Testis (tissue), 3 donors: ENCODE measurements around the gene SEPHS1. TPM values are rescaled to one million over a fixed set of nuclear protein-coding genes. Genes with fewer than 3 reads are reported as not detected.

ENCODE experiments used
- DNase-seq: peaks from one replicate; pipeline ENCODE4 v3.0.0-alpha.2; 2019
- H3K27ac ChIP-seq, 2 donors: fragments of 200-600 bp; sonication (generic); one replicate each; pipeline ENCODE4 v1.5.1; 2019
- H3K27me3 ChIP-seq: fragments of 200-600 bp; sonication (generic); one replicate; pipeline ENCODE4 v1.5.1; 2019
- H3K36me3 ChIP-seq: fragments of 200-600 bp; sonication (generic); one replicate; pipeline ENCODE4 v1.5.1; 2017; ENCODE audit warnings: low read depth; ENCODE audit errors: missing control alignments
- H3K4me1 ChIP-seq: fragments of 200-600 bp; sonication (generic); one replicate; pipeline ENCODE4 v1.5.1; 2019
- H3K4me3 ChIP-seq, 2 donors: fragments of 200-600 bp; sonication (generic); one replicate each; pipeline ENCODE4 v1.5.1; 2017 to 2019
- H3K9me3 ChIP-seq: fragments of 200-600 bp; sonication (generic); one replicate; pipeline ENCODE4 v1.5.1; 2017
- POLR2A ChIP-seq: fragments of 450-650 bp; IDR thresholded peaks from one replicate; pipeline ENCODE4 v1.6.1; 2017; ENCODE audit warnings: antibody characterized with exemption, mild to moderate bottlenecking, moderate library complexity
- WGBS, 2 donors: methylation state at CpG; one replicate each; pipeline ENCODE4 v1.1.5; 2018; 5-methylcytosine and 5-hydroxymethylcytosine counted together
- intact Hi-C: fragments of 100-400 bp; cut with DNase I; formaldehyde crosslinking; loops from one replicate; pipeline ENCODE4 v1.15.1; 2023; ENCODE audit warnings: low total_unique reads
- polyA plus RNA-seq: library from polyadenylated mRNA; stranded (reverse); fragments of 350-450 nt; fragmentation: Illumina TruSeq; extraction: RNeasy Lipid Tissue Mini Kit (QIAGEN cat#74804); gene quantifications from one replicate; pipeline ENCODE4 v1.2.3, GENCODE V29; 2014; ENCODE audit warnings: low read depth, low replicate concordance; ENCODE audit not compliant: insufficient read depth
- total RNA-seq, 2 donors: library from RNA; depleted of rRNA; stranded (reverse); fragments of >200 nt; gene quantifications; one replicate each; pipeline ENCODE4 v1.2.3, GENCODE V29; 2016
- TF ChIP-seq, protein P1 (sequence below), 3 experiments: fragments of 450-650 bp in 2 of 3; fragments of 200-600 bp in 1 of 3; sonication (generic) in 1 of 3; IDR thresholded peaks; one replicate each; pipeline ENCODE4 v1.5.1; 2016 to 2019; ENCODE audit warnings: antibody characterized with exemption in 3 of 3, mild to moderate bottlenecking in 2 of 3, moderate library complexity in 1 of 3

Gene SEPHS1
- total and polyA plus RNA-seq, 3 donors from 2014 or later, result 31.1 to 48.3 (median 41.7) TPM

DNA sequence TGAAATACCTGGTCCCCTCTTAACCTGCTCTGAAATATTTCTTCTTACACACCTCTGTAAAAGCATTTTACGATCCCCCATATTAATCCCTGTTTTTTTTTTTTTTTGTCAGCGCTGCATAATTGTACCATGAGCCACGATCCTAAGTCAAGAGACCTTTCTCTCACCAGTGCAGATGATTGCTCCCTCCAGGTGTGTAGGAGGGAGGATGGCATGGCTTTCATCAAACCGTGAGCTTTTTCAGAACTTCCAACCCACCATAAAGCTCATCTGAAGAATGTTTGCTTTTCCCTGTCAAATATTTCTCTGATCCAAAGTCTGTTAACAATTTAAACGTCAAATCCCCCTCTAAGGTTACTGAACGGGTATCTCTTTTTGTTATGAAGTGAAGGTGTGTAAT, 28.2 kb upstream of the SEPHS1 start:
- no peaks in the 10 kb centered on the region for H3K4me1 ChIP-seq
- WGBS, 2 donors, result 61 to 70% methylated on average over 6 of the region's 6 CpGs
- no peak for TF ChIP-seq POLR2A
- TF ChIP-seq, protein P1, sequence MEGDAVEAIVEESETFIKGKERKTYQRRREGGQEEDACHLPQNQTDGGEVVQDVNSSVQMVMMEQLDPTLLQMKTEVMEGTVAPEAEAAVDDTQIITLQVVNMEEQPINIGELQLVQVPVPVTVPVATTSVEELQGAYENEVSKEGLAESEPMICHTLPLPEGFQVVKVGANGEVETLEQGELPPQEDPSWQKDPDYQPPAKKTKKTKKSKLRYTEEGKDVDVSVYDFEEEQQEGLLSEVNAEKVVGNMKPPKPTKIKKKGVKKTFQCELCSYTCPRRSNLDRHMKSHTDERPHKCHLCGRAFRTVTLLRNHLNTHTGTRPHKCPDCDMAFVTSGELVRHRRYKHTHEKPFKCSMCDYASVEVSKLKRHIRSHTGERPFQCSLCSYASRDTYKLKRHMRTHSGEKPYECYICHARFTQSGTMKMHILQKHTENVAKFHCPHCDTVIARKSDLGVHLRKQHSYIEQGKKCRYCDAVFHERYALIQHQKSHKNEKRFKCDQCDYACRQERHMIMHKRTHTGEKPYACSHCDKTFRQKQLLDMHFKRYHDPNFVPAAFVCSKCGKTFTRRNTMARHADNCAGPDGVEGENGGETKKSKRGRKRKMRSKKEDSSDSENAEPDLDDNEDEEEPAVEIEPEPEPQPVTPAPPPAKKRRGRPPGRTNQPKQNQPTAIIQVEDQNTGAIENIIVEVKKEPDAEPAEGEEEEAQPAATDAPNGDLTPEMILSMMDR (IDR thresholded peaks at IDR 0.05), result no peak
- no peaks in the 10 kb centered on the region for H3K9me3 ChIP-seq
- DNase-seq, result no peak
- H3K27me3 ChIP-seq, result no peaks in the 10 kb centered on the region
- H3K36me3 ChIP-seq, result no peaks in the 10 kb centered on the region
- intact Hi-C loops, result no loop called here
- no peak overlapping the region for H3K27ac ChIP-seq
- no peak overlapping the region for H3K4me3 ChIP-seq

- no peaks in the 10 kb centered on the region for H3K9me3 ChIP-seq
- H3K4me1 ChIP-seq, result no peaks in the 10 kb centered on the region
- H3K4me3 ChIP-seq, result no peak overlapping the region
- H3K27ac ChIP-seq, result no peak overlapping the region
- no peaks in the 10 kb centered on the region for H3K36me3 ChIP-seq
- TF ChIP-seq, protein P1 (IDR thresholded peaks at IDR 0.05), result no peak
- no peak for TF ChIP-seq POLR2A
- intact Hi-C loops, result no loop called here
- 73 to 80% methylated on average over 2 of the region's 2 CpGs for WGBS, 2 donors
- DNase-seq, result no peak
- H3K27me3 ChIP-seq, result no peaks in the 10 kb centered on the region
Observed at GRCh38 chr10:13375791-13376190, 27.7 kb upstream of the SEPHS1 start.

DNA sequence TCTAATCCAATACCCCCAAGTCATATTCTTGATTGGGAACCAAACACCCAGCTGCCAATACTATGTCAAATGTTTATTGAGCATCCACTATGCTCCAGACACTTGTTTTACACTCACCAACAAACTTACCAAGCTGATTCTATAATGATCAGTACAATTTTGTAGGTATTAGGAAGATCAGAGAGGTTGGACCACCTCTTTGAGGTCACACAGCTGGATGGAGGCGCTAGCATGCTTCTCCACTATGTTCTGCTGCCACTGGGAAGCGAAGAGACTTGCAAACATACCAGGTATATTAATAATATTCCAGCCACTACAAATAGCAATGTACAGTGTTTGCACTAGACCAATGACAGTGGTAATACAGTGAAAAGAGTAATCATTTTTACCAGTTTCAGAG, 25.6 kb upstream of the SEPHS1 start:
- no peaks in the 10 kb centered on the region for H3K36me3 ChIP-seq
- H3K4me1 ChIP-seq, result no peaks in the 10 kb centered on the region
- DNase-seq, result no peak
- no peak overlapping the region for H3K4me3 ChIP-seq
- no peaks in the 10 kb centered on the region for H3K27me3 ChIP-seq
- no peaks in the 10 kb centered on the region for H3K9me3 ChIP-seq
- intact Hi-C loops, result no loop called here
- 88 to 93% methylated on average over 2 of the region's 2 CpGs for WGBS, 2 donors
- H3K27ac ChIP-seq, result no peak overlapping the region
- TF ChIP-seq, protein P1 (IDR thresholded peaks at IDR 0.05), result no peak
- no peak for TF ChIP-seq POLR2A

DNA sequence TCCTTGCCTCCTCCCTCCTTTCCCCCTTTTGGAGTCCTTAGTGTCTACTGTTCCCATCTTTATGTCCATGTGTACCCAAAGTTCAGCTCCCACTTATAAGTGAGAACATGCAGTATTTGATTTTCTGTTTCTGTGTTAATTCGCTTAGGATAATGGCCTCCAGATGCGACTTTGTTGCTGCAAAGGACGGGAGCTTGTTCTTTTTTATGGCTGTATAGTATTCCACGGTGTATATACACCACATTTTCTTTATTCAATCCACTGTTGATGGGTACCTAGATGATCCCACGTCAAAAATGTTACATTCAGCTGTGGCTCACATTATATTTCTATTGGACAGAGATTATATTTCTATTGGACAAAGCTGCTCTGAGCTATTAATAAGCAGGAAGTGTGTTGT, 24.4 kb upstream of the SEPHS1 start:
- no peaks in the 10 kb centered on the region for H3K9me3 ChIP-seq
- H3K36me3 ChIP-seq, result no peaks in the 10 kb centered on the region
- H3K27ac ChIP-seq, result no peak overlapping the region
- no peaks in the 10 kb centered on the region for H3K27me3 ChIP-seq
- intact Hi-C loops, result no loop called here
- no peaks in the 10 kb centered on the region for H3K4me1 ChIP-seq
- no peak for DNase-seq
- H3K4me3 ChIP-seq, result no peak overlapping the region
- TF ChIP-seq, protein P1 (IDR thresholded peaks at IDR 0.05), result no peak
- TF ChIP-seq POLR2A, result no peak
- WGBS, 2 donors, result 87 to 90% methylated on average over 5 of the region's 5 CpGs

GRCh38 chr10:13371897-13372470, 23.9 kb upstream of the SEPHS1 start:
- peak; percentile 83 for DNase-seq
- Histone ChIP-seq H3K9me3 (no peaks in the 10 kb centered on the region), H3K27me3 (no peaks in the 10 kb centered on the region), H3K4me1 (no peaks in the 10 kb centered on the region), H3K27ac (no peak overlapping the region), H3K4me3 (no peak overlapping the region), H3K36me3 (no peaks in the 10 kb centered on the region)
- TF ChIP-seq, protein P1 (IDR thresholded peaks at IDR 0.05), result peak; percentile 77 to 89 (median 87)
- no peak for TF ChIP-seq POLR2A
- 35 to 38% methylated on average over 6 of the region's 6 CpGs for WGBS, 2 donors
- intact Hi-C loops, result no loop called here
